ENCODE data around the gene SPATS2L. TPM values are rescaled to one million over a fixed set of nuclear protein-coding genes. Genes with fewer than 3 reads are reported as not detected.

Gene SPATS2L
- total and polyA plus RNA-seq, 9 donors, result 36.5 to 93.0 (median 70.6) TPM

GRCh38 chr2:200453142-200453852 is 146.8 kb downstream of the SPATS2L start:
- Histone ChIP-seq H3K4me1 (ENCODE audit: insufficient read depth) (no peaks in the 10 kb centered on the region), H3K4me3 (no peak overlapping the region), H3K27ac (no peak overlapping the region), H3K36me3 (no peaks in the 10 kb centered on the region), H3K27me3 (no peaks in the 10 kb centered on the region), H3K9me3 (no peaks in the 10 kb centered on the region)
- DNase-seq, result no peak
- TF ChIP-seq CTCF (IDR thresholded peaks at IDR 0.05) (no peak), POLR2A (IDR thresholded peaks at IDR 0.05) (no peak), EP300 (IDR thresholded peaks at IDR 0.05) (no peak)
- 87 to 94% (median 90%) methylated on average over 8 of the region's 8 CpGs for WGBS, 3 donors
- intact Hi-C loops (cut with DNase I), result no loop called here

- TF ChIP-seq EP300 (IDR thresholded peaks at IDR 0.05), result no peak
- no peak for TF ChIP-seq CTCF (IDR thresholded peaks at IDR 0.05)
- TF ChIP-seq POLR2A (IDR thresholded peaks at IDR 0.05), result no peak
- Histone ChIP-seq H3K4me3 (no peak overlapping the region), H3K27me3 (no peaks in the 10 kb centered on the region), H3K4me1 (ENCODE audit: insufficient read depth) (no peaks in the 10 kb centered on the region), H3K27ac (no peak overlapping the region), H3K36me3 (no peaks in the 10 kb centered on the region), H3K9me3 (no peaks in the 10 kb centered on the region)
- 80 to 84% (median 84%) methylated on average over 5 of the region's 5 CpGs for WGBS, 3 donors
- DNase-seq, result no peak
- intact Hi-C loops (cut with DNase I), result no loop called here
These were observed 147.5 kb downstream of the SPATS2L start for GRCh38 chr2:200453853-200454534.

GRCh38 chr2:200454927-200455801 is 148.7 kb downstream of the SPATS2L start:
- Histone ChIP-seq H3K9me3 (no peaks in the 10 kb centered on the region), H3K27ac (no peak overlapping the region), H3K27me3 (no peaks in the 10 kb centered on the region), H3K36me3 (no peaks in the 10 kb centered on the region), H3K4me3 (no peak overlapping the region), H3K4me1 (ENCODE audit: insufficient read depth) (no peaks in the 10 kb centered on the region)
- no peak for TF ChIP-seq CTCF (IDR thresholded peaks at IDR 0.05)
- no peak for TF ChIP-seq EP300 (IDR thresholded peaks at IDR 0.05)
- TF ChIP-seq POLR2A (IDR thresholded peaks at IDR 0.05), result no peak
- DNase-seq, result no peak
- WGBS, 3 donors, result 69 to 79% (median 78%) methylated on average over 4 of the region's 4 CpGs
- intact Hi-C loops (cut with DNase I), result no loop called here

GRCh38 chr2:200455958-200456421 is 149.5 kb downstream of the SPATS2L start:
- TF ChIP-seq POLR2A (IDR thresholded peaks at IDR 0.05) (no peak), CTCF (IDR thresholded peaks at IDR 0.05) (no peak), EP300 (IDR thresholded peaks at IDR 0.05) (no peak)
- Histone ChIP-seq H3K4me1 (ENCODE audit: insufficient read depth) (no peaks in the 10 kb centered on the region), H3K4me3 (no peak overlapping the region), H3K27me3 (no peaks in the 10 kb centered on the region), H3K9me3 (no peaks in the 10 kb centered on the region), H3K36me3 (no peaks in the 10 kb centered on the region), H3K27ac (no peak overlapping the region)
- DNase-seq, result no peak
- 76 to 87% (median 83%) methylated on average over 4 of the region's 4 CpGs for WGBS, 3 donors
- intact Hi-C loops (cut with DNase I), result no loop called here

All from ovary (tissue), 9 donors.